Uterus (tissue), 2 donors: ENCODE measurements around the gene PRRG2.

ENCODE experiments used
- CTCF ChIP-seq, 4 experiments: fragments of 200-600 bp in 2 of 4; fragments of 450-650 bp in 2 of 4; sonication (generic) in 2 of 4; IDR thresholded peaks; one replicate each; pipeline ENCODE4 v1.5.1; 2016 to 2019; ENCODE audit warnings: antibody characterized with exemption in 4 of 4, mild to moderate bottlenecking in 2 of 4, moderate library complexity in 1 of 4
- POLR2A ChIP-seq, 2 donors: fragments of 450-650 bp; IDR thresholded peaks; one replicate each; pipeline ENCODE4 v1.6.1; 2016; ENCODE audit warnings: antibody characterized with exemption in 2 of 2, mild to moderate bottlenecking in 1 of 2, moderate library complexity in 1 of 2

- TF ChIP-seq CTCF (IDR thresholded peaks at IDR 0.05), result no peak
- TF ChIP-seq POLR2A (IDR thresholded peaks at IDR 0.05), result no peak
Observed at GRCh38 chr19:49613374-49613773, 32.3 kb downstream of the PRRG2 start.
